Measurements from ENCODE around the gene SEC61A1.

Gene SEC61A1

GRCh38 chr3:128076483-128077201 lies 24.4 kb downstream of the SEC61A1 start:
- H3K4me3 ChIP-seq (ENCODE audit: low read depth, low read length), result peak overlapping the region; percentile 27

GRCh38 chr3:128077202-128077624 lies 25.0 kb downstream of the SEC61A1 start:
- peak overlapping the region; percentile 0 for H3K4me3 ChIP-seq (ENCODE audit: low read depth, low read length)

GRCh38 chr3:128077665-128078064 lies 25.4 kb downstream of the SEC61A1 start:
- no peak overlapping the region for H3K4me3 ChIP-seq (ENCODE audit: low read depth, low read length)

- H3K4me3 ChIP-seq (ENCODE audit: low read depth, low read length), result no peak overlapping the region
Observed at GRCh38 chr3:128078322-128078721, 26.1 kb downstream of the SEC61A1 start.

- H3K4me3 ChIP-seq (ENCODE audit: low read depth, low read length), result no peak overlapping the region
Observed at GRCh38 chr3:128078875-128079274, 26.6 kb downstream of the SEC61A1 start.

- no peak overlapping the region for H3K4me3 ChIP-seq (ENCODE audit: low read depth, low read length)
Observed at GRCh38 chr3:128079823-128080222, 27.6 kb downstream of the SEC61A1 start.

- H3K4me3 ChIP-seq (ENCODE audit: low read depth, low read length), result no peak overlapping the region
Observed at GRCh38 chr3:128080323-128081080, 28.3 kb downstream of the SEC61A1 start.

GRCh38 chr3:128081226-128081625 lies 29.0 kb downstream of the SEC61A1 start:
- no peak overlapping the region for H3K4me3 ChIP-seq (ENCODE audit: low read depth, low read length)

- no peak overlapping the region for H3K4me3 ChIP-seq (ENCODE audit: low read depth, low read length)
Observed at GRCh38 chr3:128081846-128082245, 29.6 kb downstream of the SEC61A1 start.

GRCh38 chr3:128082546-128082945 lies 30.3 kb downstream of the SEC61A1 start:
- no peak overlapping the region for H3K4me3 ChIP-seq (ENCODE audit: low read depth, low read length)

- H3K4me3 ChIP-seq (ENCODE audit: low read depth, low read length), result no peak overlapping the region
Observed at GRCh38 chr3:128083396-128083795, 31.2 kb downstream of the SEC61A1 start.

GRCh38 chr3:128083980-128084674 lies 31.9 kb downstream of the SEC61A1 start:
- no peak overlapping the region for H3K4me3 ChIP-seq (ENCODE audit: low read depth, low read length)

- H3K4me3 ChIP-seq (ENCODE audit: low read depth, low read length), result no peak overlapping the region
Observed at GRCh38 chr3:128084675-128085021, 32.4 kb downstream of the SEC61A1 start.

- no peak overlapping the region for H3K4me3 ChIP-seq (ENCODE audit: low read depth, low read length)
Observed at GRCh38 chr3:128089135-128089534, 36.9 kb downstream of the SEC61A1 start.

- no peak overlapping the region for H3K4me3 ChIP-seq (ENCODE audit: low read depth, low read length)
Observed at GRCh38 chr3:128091586-128091985, 39.3 kb downstream of the SEC61A1 start.

- H3K4me3 ChIP-seq (ENCODE audit: low read depth, low read length), result no peak overlapping the region
Observed at GRCh38 chr3:128094295-128095151, 42.3 kb downstream of the SEC61A1 start.

GRCh38 chr3:128095222-128095703 lies 43.0 kb downstream of the SEC61A1 start:
- no peak overlapping the region for H3K4me3 ChIP-seq (ENCODE audit: low read depth, low read length)

- H3K4me3 ChIP-seq (ENCODE audit: low read depth, low read length), result no peak overlapping the region
Observed at GRCh38 chr3:128098234-128098633, 46.0 kb downstream of the SEC61A1 start.

- no peak overlapping the region for H3K4me3 ChIP-seq (ENCODE audit: low read depth, low read length)
Observed at GRCh38 chr3:128100161-128100560, 47.9 kb downstream of the SEC61A1 start.

GRCh38 chr3:128100638-128101037 lies 48.4 kb downstream of the SEC61A1 start:
- H3K4me3 ChIP-seq (ENCODE audit: low read depth, low read length), result no peak overlapping the region

Measured in iPS-11a (cell line).